GM18499 (cell line): ENCODE measurements around the gene ZMAT5.

ENCODE experiments used
- ATAC-seq: cut with Tn5 transposase; IDR thresholded peaks from one replicate; pipeline ENCODE4 v1.9.1; 2021; ENCODE audit warnings: moderate number of reproducible peaks; ENCODE audit not compliant: insufficient read depth, unreplicated experiment

The ZMAT5 gene

GRCh38 chr22:29788339-29789279 is 21.8 kb upstream of the ZMAT5 start:
- ATAC-seq = no peak

DNA sequence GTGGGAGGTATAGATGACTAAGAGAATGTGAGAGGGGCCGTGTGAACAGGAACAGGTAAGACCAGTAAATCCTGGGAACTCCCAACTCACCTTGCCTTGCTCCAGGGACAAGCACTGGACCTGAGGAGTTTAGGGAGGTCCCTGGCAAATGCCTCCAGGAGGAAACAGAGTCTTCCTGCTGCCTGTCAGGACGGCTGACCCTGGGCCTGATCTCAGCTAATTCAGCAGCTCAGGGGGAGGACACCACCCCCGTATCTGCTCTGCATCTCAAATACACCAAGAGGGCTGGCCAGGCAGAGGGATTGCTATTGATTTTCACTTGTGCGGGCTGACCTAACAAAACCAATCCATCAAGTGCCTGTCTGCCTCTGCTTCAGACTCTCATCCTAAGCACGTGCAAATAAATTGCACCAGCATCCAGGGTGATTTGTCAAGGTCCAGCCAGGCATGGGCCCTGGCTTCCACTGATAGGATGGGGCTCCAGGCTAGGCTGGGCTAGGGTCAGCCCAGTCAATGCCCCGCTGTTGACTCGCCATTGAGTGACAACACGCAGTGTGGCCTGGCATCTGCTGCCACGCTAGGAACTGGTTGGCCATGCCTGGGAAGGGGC is 20.7 kb upstream of the ZMAT5 start:
- ATAC-seq = no peak

DNA sequence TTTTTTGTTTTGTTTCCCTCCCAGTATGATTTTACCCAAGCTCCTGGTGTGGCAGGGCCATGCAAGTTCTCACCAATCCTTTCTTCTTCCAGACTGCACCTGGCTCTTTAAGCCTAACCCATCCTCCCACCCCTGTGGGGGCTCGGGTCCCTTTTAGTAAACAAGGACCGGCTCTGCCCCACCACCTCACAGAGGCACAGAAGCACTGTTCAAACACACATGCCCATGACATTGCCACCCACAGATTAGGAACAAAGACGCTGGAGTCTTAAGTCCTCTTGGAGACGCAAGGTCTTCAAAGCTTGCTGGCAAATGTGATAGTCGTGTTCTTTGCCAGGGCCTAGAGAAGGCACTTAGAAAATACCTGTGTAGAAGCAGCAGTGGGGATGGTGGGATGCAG is 19.2 kb upstream of the ZMAT5 start:
- ATAC-seq = no peak

DNA sequence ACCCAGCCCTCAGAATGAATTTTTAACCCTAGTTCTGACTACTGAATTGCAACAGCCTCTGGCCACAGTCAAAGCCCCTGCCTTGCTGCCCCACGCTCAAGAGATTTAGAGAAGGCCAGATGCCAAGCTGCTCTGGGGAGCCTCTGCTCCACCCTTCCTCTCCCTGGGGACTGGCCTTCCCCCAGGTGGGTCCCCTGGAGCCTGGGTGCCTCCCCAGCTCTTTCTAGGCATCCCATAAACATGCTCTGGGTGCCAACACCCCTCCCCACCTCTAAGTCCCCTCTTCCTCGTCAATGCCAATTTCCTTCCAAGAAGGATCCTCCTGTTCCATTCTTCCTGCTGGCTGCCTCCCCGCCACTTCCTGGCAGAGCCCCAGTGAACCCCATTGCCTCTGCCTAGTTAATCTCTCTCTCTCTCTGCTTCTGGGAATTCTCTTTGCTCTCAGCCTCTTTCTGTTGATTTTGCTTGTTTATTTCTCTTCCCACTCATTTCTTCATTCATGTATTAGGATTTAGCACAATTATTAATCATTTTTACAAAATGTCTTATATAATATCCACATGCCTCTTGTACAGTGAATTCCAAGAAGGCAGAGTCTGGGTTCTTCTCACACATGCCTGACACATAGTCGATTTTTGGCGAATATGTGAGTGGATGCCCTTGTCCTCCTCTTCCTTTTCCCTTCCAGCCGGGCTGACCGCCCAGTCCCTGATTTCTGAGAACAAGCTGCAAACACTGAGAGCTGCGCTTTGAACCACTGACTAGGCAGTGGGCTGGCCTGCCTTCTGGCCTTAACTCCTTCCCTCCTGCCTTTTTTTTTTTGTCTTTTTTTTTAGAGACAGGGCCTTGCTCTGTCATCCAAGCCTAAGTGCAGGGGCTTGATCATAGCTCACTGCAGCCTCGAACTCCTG is 17.9 kb upstream of the ZMAT5 start:
- no peak for ATAC-seq

DNA sequence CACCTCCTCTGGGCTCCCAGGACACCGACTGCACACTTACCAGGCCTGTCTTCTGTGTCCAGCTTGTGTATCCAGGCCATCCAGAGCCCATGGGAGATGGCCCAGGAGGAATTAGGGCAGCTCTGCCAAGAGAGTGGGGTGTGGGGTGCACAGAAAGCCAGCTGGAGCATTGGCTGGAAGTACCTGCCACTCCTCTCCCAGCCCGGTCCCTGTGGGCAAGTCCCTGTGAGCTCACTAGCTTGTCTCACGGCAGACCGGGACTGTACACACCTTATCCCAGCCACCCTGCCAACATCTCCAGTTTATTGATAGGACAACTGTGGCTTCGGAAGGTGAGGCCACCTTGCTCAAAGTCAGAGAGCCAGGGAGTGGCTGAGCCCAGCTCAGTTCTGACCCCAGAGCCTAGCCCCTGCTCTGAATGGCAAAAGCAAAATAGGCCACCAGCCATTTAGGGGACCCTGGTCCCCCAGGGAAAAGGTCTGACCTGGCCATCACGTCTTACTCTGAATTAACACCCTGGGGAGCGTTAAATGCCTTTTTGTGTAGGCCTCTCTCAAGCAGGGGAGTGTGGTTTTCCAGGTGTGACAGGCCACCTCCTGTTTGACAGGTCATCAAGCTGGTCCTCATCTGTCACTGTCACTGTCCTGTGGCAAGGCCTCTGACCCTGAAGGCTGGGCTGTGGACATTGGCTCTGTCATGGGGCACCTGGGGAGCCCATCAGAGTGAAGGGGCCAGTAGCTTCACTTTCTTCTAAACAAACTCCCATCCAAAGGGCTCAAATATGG is 15.4 kb upstream of the ZMAT5 start:
- no peak for ATAC-seq

GRCh38 chr22:29780748-29781676 is 14.2 kb upstream of the ZMAT5 start:
- ATAC-seq = no peak

DNA sequence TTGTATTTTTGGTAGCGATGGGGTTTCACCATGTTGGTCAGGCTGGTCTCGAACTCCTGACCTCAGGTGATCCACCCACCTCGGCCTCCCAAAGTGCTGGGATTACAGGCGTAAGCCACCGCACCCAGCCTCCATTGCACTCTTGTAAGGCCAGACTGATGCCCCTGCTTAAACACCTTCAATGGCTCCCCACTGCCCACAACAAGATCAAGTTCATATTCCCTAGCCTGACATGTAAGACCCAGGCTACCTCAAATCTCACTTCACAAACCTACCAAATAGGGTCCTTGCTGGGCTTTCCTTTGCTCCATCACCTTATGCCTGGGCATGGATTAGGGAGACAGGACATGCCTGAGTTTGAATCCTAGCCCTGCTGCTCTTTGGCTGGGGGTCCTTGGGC is 13.4 kb upstream of the ZMAT5 start:
- no peak for ATAC-seq

DNA sequence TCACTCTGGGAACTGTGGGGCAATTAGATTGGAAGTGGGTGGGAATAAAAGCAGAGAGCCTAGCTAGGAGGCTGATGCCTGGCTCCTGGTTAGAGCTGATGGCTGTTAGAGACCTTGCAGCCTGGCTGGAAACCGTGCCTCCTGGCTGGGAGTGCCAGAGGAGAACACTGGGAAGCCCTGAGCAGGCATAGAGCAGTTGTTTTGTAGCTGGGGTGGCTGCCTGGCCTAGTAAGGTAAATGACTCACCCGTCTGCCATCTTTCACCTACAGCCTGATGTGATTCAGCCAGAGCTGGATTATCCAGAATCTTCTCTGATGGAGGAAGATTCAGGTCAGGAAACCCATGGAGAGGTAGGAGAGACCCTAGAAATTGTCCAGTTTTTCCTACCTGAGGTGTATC is 6.4 kb upstream of the ZMAT5 start:
- no peak for ATAC-seq

DNA sequence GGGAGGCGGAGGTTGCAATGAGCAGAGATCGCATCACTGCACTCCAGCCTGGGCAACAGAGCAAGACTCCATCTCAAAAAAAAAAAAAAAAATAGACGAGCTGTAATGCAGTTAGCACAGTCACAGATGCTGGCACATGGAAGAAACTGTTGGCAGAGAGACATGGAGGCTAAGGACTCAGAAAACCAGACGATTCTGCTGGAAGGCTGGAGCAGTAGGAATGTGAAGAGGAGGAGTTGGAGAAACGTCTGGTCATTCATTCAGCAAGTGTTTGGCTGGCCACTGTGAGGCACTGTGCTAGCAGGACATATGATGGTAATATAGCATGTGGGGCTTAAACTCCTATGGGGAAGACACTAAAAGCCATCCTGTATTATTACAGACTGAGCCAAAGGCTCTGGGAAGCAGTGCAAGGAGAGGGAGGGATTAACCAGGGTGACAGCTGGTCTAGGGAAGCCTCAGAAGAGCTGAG is 5.4 kb upstream of the ZMAT5 start:
- ATAC-seq = no peak

DNA sequence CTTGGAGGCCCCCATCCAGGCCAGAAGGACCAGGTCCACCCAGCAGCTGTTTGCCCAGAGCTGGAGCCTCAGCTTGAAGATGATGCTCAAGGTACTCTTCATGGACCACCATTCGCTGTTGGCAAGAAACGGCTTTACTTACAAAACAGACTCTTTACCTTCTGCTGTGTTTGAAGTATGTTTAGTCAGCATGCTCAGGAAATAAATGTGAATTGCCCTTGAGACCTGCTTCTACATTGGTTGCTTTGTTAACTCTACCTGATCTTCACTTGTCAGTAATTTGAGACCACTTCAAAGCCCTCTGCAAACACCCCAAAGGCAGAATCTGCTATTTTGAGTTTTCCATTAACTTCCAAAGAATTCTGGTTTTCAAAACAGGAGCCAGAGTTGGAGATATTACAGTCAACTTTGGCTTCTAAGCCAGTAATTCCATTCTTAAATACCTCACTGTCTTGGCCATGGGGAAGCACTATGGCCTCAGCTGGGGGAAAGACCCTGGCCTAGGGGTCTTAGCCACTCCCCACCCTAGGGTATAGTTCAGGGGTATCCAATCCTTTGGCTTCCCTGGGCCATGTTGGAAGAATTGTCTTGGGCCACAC is 3.0 kb upstream of the ZMAT5 start:
- ATAC-seq = no peak

- no peak for ATAC-seq
Measured at GRCh38 chr22:29768052-29768693, 1.4 kb upstream of the ZMAT5 start.

DNA sequence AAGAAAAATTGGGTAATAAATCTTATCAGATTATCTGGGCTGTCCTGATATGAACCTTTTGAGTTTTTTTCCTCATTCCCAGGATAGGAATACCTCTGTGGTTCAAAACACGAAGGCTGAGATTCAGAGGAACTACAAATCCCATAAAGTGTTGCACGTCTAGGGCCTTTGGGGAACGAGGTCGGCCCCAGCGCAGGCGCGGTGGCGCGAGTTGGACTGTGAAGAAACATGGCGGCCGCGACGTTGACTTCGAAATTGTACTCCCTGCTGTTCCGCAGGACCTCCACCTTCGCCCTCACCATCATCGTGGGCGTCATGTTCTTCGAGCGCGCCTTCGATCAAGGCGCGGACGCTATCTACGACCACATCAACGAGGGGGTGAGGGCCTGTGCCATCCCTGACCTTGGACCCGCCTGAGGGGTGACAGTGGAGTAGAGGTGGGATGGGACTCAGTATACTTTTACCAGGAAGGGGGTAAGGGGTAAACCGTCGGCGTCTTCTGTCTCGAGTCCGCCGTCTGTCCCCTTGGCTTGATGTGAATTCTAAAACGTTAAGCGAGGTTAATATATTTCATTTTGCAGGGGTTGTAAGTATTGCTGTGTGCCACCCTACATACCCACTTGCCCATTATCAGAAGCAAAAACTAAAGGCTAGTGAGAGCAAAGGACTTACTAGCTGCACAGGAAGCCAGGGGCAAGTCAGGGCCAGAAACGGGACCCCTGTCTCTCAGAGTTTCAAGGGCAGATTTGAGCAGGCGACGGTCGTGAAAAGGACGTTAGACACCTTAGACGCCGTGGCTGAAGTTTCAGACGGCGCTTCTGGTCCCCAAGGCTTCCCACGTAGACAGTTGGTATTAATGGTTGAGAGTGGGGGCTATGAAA is 604 bp upstream of the ZMAT5 start, which contains the start of gene UQCR10:
TSS of gene UQCR10 (plus strand) at position 199 of the 881 bp plus-strand sequence. CDS start at position 229, 30 bp downstream.
- no peak for ATAC-seq

DNA sequence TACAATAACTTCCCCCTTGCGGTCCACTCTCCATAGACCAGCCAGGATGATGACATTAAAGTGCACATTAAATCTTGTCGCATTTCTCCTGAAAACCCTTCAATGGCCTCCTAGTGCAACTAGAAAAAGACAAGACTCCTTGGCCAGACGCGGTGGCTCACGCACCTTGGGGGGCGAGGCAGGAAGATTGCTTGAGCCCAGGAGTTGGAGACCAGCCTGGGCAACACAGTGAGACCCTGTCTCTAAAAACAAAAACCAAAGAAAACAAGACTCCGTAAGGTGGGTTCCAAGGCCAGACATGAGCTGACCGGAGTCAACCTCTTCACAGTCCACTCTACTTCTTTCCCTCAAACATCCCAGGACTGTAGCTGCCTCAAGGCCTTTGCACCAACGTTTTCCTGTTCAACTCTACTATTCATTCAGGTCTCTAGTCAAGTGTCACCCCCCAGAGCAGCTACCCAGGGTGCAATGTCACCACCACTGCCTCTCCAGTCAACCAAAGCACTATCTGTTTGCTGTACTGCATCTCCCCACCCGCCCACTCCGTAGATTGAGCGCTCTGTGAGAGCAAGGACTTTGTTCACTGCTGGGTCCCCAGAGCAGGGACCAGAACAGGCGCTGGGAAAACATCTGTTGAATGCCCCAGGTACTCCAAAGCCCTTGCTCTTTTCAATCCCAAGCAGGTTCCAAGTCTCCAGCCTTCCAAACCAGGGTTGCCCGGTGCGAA is 739 bp downstream of the ZMAT5 start:
- no peak for ATAC-seq

- ATAC-seq = no peak
Measured at GRCh38 chr22:29762263-29762662, 4.5 kb downstream of the ZMAT5 start.

GRCh38 chr22:29758959-29759358 is 7.8 kb downstream of the ZMAT5 start:
- ATAC-seq = no peak

GRCh38 chr22:29758068-29758622 is 8.7 kb downstream of the ZMAT5 start:
- ATAC-seq = no peak
